T follicular helper cell (primary cell): ENCODE results near the gene SHFL.

Experiments
- DNase-seq: peaks from one replicate; pipeline ENCODE4 v3.0.0-alpha.2; 2020; ENCODE audit warnings: low read depth
- total RNA-seq, 2 experiments: gene quantifications; one replicate each; lab custom pipeline; 2026; lab: John Stamatoyannopoulos, UW

The SHFL gene
- 30.0 to 85.8 reads per million in 2 experiments for total RNA-seq

DNA sequence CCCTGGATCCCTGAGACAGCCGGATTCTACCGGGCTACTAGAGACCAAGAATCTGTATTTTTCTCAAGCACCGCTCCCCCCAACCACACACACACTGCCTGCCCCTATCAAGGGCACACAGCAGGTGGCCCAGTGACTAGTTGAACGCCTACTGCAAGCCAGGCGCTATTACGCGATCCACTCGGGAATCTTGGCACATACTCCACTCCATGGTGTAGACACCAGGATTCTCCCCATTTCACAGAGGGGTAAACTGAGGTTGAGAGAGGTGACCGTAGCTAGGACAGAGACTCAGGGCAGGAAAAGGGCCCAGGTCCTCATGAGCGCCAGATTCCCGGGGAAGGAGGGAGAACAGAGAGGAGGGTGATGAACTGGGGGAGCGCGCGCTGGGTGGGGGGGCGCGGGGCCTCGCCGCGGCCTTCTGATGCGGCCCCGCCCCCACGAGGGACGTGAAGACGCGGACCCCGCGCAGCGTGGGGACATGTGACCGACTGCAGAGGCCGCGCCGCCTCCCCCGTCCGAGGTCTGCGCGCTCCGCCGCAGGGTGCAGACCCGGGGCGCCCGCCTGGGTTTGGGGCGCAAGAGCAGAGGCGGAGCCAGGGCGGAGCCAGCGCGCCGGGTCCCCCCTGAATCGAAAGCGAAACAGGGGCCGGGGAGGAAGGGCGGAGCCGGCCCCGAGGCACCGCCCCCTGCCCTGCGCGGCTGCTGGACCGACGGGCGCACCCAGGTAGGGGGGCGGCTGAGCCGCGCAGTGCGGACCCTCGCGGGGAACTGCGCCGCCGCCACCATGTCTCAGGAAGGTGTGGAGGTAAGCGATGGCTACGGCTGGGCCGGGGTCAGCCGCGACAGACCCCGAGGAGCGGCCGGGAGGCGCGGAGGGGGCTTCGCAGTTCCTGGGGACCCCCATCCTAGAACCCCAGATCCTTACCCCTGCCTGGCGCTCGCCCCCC is at the start of gene SHFL:
TSS of gene SHFL (plus strand) at position 677 of the 950 bp plus-strand sequence. CDS start at position 788, 111 bp downstream.
- peak; percentile 77 for DNase-seq

DNA sequence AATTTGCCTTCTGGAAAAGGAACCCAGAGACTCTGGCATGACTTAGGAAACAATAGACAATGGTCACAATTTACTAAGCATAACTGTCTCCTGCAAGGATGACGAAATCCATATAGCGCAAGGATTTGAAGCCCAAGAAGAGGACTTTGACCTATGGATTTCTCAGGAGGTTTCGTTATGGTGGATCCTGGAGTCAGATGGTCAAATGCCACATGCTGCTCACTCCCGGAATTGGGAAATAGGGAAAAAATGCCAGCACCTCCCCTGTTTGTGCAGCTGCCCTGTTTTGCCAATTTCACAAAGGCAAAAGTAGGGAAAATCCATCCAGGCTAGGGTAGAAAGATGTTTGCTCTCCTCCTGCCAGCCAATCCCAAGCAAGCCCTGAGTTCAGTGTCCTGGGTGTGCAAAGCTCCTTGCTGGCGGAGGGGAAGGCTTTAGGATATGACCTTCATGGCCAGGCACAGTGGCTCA is 49.5 kb upstream of the SHFL start:
- no peak for DNase-seq

DNA sequence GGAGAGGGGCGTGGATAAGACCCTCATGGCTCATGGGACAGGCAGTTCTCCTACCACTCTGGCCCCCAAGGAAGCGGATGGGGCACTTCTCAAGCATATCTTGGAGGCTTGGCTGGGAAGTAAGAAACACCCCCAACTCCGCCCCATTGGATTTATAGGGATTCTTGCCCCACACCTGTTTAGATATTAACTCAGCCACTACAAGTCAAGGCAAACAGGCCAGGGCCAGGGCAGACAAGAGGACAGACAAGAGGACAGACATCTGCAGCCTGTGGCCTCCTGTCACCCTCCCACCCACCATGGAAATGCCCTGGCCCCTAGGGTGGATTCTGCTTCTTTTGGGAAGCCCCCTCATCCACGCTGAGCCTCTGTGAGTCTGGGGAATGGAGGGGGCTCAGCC is 48.8 kb upstream of the SHFL start:
- DNase-seq: no peak

DNA sequence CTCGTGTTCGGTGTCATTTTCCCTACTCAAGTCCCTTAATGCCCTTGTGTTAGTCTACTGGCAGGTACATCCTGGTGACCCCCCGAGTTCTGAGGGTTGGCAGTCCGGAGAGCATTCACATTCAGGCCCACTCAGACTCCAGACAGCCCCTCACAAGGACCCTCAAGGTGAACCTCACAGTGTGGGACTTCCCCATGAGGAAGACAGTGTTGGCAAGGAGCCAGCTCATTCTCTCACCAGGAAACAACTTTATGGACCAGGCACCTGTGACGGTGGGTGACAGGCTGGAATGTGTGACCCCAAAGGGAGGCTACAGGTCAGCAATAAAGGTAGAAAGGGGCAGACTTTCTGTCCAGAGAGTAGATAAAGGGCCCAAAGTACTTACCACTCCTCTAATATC is 48.3 kb upstream of the SHFL start:
- DNase-seq: no peak

DNA sequence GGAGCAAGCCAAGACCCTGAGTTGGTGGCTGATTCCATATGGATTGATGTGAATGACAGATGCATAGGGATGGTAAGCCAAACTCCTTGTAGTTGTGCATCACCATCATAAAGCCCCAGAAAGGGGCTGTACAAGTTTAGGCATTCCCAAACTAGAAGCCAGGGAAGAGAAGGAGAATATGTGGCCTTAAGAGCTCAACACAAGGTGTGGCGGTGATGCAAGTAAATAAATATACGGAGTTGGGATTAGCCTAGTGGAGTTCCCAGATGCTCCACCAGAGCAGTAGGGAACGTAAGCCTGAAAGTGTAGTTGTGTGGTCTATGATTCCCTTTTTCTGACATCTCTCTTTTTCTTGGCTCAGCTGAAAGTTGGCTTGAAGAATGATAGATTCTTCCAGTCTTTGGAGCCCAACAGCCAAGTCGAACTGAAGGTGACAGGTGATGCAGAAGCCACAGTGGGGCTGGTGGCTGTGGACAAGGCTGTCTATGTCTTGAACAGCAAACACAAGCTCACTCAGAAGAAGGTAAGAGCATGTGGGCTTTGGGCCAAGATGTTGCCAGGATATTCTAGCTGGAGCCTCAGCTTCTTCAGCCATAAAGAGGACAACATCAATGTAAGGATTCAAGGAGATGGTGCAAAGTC is 42.7 kb upstream of the SHFL start:
- no peak for DNase-seq

DNA sequence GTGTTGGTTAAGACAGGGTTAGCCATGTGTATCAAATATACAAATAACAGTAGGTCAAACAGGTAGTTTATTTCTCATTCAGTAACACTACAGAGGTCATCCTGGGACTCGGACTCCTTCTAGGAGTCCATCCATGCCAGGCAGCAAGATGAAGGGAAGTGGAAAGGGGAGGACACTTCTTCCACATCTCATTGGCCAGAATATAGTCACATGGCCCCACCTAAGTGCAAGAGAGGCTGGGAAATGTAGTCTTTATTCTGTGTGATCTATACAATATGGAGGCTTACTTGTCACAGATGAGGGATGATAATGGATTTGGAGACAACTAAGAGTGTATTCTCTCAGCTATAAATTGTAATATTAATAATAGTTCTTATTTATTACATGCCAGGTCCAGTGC is 41.7 kb upstream of the SHFL start:
- no peak for DNase-seq

DNA sequence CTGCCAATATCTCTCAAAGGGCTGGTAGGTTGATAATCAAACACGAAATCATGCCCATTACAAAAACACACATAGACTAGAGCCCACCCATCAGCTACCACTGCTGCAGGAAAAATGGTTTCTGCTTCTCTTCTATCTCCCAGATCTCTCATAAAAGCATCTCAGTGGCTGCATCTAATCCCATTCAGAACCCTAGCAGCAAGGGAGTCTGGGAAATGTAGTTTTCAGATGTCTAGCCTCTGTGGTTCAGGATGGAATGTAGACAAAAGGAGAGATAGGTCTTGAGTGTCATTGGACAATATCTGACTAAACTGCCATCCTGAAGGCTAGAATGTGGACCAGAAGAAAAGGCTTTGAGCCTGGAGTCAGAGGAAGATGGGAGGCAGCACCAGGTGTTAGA is 40.7 kb upstream of the SHFL start:
- DNase-seq: no peak

DNA sequence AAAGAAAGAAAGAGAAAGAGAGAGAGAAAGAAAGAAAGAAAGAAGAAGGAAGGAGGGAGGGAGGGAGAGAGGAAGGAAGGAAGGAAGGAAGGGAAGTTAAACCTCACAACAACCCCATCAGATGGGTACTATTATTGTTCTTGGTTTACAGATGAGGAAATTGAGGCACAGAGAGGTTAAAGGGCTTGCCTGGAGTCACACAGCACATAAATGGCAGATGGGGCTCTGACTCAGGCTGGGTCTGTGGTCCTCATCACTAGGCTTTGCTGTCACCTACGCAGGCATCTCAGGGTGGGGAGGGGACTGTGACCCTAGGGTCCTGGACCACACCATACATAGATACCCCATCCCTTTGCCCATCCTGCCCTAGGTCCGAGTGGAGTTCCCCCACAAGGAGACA is 36.5 kb upstream of the SHFL start:
- DNase-seq: no peak

DNA sequence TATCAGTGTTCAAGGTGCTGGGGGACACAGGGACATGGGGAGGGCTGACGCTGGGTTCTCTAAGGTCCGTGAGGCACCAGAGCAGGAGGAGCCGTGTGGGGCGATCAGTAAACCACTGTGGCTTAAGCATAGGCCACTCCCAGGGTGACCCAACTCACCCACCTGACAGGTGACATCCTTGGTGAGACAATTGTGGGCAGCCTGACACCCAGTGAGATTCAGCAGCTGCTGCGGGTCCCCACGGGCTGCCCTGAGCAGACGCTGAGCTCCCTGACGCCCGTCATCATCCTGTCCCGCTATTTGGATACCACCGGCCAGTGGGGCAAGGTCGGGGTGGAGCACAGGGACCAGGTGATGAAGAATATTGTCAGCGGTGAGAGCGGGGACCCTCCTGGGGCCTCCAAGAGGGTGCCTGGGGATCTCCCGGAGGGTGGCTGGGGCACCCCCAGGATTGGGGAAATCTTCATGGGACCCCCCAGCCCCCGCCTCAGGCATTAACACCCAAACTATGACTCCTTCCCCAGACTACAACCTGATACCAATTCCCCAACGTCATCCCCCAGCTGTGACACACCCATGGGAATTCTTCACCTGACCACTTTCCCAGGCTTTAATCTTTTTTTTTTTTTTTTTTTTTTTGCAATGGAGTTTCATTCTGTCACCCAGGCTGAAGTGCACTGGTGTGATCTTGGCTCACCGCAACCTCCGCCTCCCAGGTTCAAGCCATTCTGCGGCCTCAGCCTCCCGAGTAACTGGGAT is 33.3 kb upstream of the SHFL start:
- no peak for DNase-seq

DNA sequence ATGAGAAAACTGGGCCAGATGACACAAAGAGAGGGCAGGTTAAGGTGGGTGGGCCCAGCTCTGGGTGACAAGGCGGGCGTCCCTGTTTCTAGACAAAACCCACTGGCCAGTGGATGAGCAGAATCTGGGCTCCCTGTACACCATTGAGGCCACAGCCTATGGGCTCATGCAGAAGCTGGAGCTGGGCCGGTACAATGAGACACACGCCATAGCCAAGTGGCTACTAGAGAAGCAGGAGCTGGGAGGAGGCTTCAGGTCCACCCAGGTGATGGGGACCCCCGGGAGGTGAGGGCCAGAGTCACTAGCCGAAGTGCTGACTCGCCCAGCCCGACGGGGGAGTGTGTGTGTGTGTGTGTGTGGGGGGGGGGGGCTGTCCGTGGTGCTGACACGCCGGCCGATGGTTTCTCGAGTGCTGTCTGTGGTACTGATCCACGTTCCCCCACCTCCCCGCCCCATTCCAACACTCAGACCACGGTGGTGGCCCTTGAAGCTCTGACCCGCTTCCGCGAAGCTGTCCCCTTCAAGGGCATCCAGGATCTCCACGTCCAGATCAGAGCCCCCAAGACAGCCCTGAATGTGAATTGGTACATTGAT is 24.3 kb upstream of the SHFL start:
- no peak for DNase-seq

DNA sequence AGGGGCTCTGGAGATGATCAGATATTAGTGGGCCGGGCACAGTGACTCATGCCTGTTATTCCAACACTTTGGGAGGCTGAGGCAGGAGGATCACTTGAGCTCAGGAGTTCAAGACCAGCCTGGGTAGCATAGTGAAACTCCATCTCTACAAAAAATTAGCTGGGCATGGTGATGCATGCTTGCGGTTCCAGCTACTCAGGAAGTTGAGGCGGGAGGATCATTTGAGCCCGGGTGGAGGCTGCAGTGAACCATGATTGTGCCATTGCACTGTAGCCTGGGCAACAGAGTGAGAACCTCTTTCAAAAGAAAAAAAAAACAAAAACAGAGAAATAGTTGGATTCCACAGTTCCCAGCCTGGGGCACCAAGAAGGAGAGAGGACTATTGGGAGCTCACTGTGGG is 17.9 kb upstream of the SHFL start:
- no peak for DNase-seq

DNA sequence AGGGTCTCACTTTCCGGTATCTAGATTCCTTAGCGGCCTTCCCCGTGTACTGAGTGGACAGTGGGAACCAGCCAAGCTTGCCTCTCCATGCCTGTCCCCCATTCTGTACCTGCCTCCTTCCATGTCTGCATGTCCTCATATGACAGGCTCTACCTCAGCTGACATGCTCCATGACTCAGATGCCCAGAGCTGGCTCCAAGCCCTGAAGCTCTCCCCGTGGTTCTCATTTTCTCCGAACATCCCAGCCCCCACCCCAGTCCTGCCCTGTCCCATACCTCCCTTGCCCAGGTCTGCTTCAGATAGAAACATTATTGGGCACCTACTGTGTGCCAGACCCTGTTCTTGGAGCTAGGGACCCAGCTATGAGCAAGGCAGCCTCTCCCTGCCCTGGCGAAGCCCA is 17.1 kb upstream of the SHFL start:
- no peak for DNase-seq

DNA sequence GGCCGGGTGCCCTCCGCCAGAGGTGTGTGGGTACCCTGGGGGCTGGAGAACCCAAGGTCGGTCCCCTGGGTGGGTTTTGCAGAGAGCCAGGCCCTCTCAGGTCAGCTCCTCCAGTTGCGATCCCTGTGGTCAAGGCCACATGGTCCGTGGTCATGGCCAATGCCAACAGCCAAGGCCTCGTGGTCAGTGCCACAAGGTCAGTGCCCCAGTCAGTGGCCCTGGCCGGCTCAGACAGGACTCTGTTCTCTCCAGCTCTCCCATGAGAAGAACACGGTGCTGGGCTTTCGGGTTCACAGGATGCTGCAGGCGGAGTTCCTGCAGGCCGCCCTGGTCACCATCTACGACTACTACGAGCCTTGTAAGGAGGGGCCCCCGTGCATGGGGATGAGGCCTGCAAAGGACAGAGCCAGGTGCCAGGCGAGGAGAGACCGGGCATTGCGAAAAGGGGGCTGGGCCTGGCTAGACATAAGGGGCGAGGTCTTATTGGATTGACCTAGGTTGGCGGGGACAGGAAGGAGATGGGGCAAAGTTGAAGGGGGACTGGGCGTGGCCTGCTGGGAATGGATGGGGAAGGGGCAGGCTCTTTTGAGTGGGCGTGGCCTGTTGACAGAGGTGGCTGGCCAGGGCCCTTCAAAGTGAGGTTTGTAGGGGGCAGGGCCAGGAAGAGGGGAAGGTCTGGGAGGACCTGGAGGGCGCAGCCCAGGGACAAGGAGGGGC is 15.2 kb upstream of the SHFL start:
- DNase-seq: no peak

DNA sequence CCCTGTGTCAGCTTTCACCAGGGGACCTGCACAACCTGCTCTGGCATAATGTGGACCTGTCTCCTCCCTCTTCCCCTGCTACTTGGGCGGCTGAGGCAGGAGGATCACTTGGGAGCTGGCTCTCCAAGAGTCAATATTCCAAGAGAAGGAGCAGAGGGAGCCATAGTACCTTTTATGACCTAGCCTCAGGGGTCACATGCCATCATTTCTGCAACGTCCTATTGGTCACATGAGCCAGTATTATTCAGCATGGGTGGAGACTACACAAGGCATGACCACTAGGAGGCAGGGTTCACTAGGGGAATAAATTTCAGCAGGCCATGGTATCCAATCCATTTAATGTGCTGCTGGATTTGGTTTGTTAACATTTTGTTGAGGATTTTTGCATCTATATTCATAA is 12.0 kb upstream of the SHFL start:
- DNase-seq: peak; percentile 34

DNA sequence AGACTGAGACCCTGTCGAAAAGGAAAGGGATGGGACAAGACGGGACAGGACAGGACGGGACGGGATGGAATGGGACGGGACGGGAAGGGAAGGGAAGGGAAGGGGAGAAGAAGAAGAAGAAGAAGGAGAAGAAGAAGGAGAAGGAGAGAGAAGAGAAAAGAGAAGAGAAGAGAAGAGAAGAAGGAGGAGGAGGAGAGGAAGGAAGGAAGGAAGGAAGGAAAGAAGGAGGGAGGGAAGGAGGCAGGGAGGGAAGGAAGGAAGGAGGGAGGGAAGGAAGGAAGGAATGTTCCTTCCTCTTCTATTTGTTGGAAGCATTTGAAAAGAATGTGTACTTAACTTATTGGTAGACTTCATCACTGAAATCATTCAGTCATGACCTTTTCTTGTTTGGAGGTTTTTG is 9.6 kb upstream of the SHFL start:
- DNase-seq: no peak

DNA sequence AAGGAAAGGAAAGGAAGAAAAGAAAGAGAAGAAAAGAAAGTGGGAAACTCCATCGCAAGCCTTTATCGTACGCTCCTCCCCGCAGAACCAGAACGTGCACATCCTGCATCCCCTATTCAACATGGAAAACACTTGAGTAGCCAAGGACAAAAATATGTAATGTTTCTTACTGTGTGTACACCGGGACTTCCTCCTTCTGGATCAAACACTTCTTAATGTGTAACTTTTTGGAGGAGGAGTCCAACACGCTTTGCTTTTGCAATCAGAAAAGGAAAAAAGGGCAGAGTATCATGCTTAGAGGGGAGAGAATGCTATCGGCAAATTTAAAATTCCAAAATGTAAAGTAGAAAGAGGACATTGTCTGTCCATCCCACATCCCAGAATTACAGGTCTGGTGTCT is 7.8 kb upstream of the SHFL start:
- no peak for DNase-seq

DNA sequence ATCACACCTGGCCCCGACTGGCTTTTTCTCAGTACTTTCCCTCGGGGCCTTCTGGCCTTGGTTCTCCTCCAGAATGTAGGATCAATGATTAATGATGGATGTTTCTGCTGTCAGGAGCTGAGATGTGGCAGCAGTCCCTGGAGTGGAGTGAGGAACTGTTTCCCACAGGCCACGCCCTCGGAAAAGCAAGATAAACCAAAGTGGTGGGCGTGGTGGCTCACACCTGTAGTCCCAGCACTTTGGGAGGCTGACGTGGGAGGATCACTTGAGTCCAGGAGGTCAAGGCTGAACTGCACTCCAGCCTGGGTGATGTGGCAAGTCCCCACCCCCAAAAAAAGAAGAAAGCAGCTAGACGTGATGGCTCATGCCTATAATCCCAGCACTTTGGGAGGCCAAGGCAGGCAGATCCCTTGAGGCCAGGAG is 7.1 kb upstream of the SHFL start:
- DNase-seq: no peak

DNA sequence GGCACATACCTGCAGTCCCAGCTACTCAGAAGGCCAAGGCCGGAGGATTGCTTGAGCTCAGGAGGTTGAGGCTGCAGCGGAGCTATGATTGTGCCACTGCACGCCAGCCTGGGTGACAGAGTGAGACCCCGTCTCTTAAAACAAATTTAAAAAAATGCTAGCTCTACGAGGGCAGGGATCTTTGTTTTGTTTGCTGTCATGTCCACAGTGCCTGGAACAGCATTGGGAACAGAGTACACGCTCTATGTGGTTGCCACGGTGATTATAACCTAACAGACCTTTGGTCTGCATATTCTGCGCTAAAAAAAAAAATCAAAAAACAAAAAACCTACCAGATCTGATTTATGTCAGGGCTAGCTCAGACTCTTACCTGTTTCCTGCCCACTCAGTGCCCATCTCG is 2.2 kb upstream of the SHFL start:
- no peak for DNase-seq

DNA sequence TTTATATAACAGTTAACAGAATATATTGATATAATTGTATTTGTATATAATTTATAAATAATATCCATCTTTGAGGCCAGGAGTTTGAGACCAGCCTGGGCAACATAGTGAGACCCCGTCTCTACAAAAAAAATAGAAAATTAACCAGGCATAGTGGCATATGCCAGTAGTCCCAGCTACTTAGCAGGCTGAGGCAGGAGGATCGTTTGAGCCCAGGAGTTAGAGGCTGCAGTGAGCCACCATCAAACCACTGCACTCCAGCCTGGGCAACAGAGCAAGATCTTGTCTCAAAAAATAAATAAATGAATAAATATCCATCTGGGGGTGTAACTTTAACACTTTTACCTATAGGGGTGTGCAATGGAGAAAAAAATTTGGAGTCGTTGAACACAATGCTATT is 1.3 kb upstream of the SHFL start:
- DNase-seq: no peak

DNA sequence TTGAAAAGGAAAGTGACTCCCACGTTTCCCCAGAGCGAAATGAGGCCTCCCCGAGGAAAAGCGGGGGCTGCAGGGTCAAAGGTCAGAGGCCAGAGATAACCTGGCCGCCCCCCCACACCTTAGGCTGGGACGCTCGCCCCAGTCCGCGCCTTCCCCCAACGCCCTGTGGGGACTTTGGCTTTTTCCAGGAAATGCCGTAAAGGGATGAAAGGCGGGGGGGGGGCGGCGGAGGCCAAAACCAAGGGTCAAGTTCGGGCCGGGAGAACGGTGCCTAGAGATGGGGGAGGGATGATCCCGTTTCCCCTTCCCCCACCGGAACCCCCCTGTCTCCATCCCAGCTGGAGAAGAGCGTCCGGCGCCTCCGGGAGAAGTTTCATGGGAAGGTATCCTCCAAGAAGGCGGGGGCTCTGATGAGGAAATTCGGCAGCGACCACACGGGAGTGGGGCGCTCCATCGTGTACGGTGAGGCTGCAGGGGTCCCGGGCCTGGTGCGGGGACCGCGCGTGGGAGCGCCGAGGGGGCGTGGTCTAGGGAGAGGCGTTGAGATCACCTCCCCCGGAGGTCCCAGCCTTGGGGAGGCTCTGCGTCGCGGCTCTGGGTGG is 575 bp downstream of the SHFL start:
- peak; percentile 20 for DNase-seq
